GM23338 (cell line): ENCODE data around the gene RRP36.
A peak's percentile ranks its signal among the peaks of the same experiment; 100 is the strongest.

Source experiments
- CREB1 ChIP-seq: fragments of 250-450 bp; sonication (Bioruptor Pico); IDR thresholded peaks from 2 replicates; pipeline ENCODE4 v1.5.0; 2020; ENCODE audit warnings: low read depth, mild to moderate bottlenecking, moderate library complexity
- CTCF ChIP-seq, 2 experiments: fragments of 200-600 bp in 1 of 2; sonication (generic) in 1 of 2; conservative IDR thresholded peaks; 2 replicates each; pipeline versions ENCODE4 v1.5.1 to v1.6.1; 2016 to 2017; ENCODE audit warnings: antibody characterized with exemption in 2 of 2, low read depth in 2 of 2, mild to moderate bottlenecking in 2 of 2, moderate library complexity in 1 of 2
- ETS1 ChIP-seq: IDR thresholded peaks from 2 replicates; pipeline ENCODE4 v1.6.1; 2016; ENCODE audit warnings: antibody characterized with exemption
- EZH2 ChIP-seq: fragments of 200-600 bp; sonication (generic); IDR thresholded peaks from one replicate; pipeline ENCODE4 v1.8.0; 2017; ENCODE audit warnings: antibody characterized with exemption, mild to moderate bottlenecking, low read depth; ENCODE audit not compliant: unreplicated experiment
- EZH2phosphoT487 ChIP-seq: fragments of 200-600 bp; sonication (generic); IDR thresholded peaks from one replicate; pipeline ENCODE4 v1.8.1; 2018; ENCODE audit warnings: antibody characterized with exemption; ENCODE audit not compliant: unreplicated experiment
- JUNB ChIP-seq: IDR thresholded peaks from one replicate; pipeline ENCODE4 v1.6.1; 2016; ENCODE audit warnings: antibody characterized with exemption; ENCODE audit not compliant: unreplicated experiment
- NANOG ChIP-seq: IDR thresholded peaks from 2 replicates; pipeline ENCODE4 v1.6.1; 2016; ENCODE audit warnings: antibody characterized with exemption, borderline replicate concordance
- POLR2AphosphoS5 ChIP-seq: IDR thresholded peaks from 2 replicates; pipeline ENCODE4 v1.6.1; 2016; ENCODE audit warnings: antibody characterized with exemption, low read depth
- REST ChIP-seq: IDR thresholded peaks from one replicate; pipeline ENCODE4 v1.6.1; 2018; ENCODE audit warnings: antibody characterized with exemption; ENCODE audit not compliant: unreplicated experiment
- STAT1 ChIP-seq: IDR thresholded peaks from one replicate; pipeline ENCODE4 v1.6.1; 2016; ENCODE audit warnings: antibody characterized with exemption; ENCODE audit not compliant: unreplicated experiment
- ZNF114 ChIP-seq: fragments of 250-450 bp; sonication (Bioruptor Pico); IDR thresholded peaks from 2 replicates; pipeline ENCODE4 v1.5.0; 2020; ENCODE audit warnings: mild to moderate bottlenecking, moderate library complexity
- ZNF331 ChIP-seq: fragments of 250-450 bp; sonication (Bioruptor Pico); IDR thresholded peaks from 2 replicates; pipeline ENCODE4 v1.5.0; 2020; ENCODE audit warnings: low read depth, mild to moderate bottlenecking, moderate library complexity
- ZNF462 ChIP-seq: fragments of 250-450 bp; sonication (Bioruptor Pico); IDR thresholded peaks from 2 replicates; pipeline ENCODE4 v1.5.0; 2020; ENCODE audit warnings: mild to moderate bottlenecking, moderate library complexity

- TF ChIP-seq CTCF (conservative IDR thresholded peaks at IDR 0.05; ENCODE audit: low read depth in 2 of 2) (no peak), EZH2 (no peak), EZH2phosphoT487 (no peak), REST (no peak), ZNF114 (CRISPR knock-in tag) (no peak), POLR2AphosphoS5 (peak; percentile 85), ZNF331 (CRISPR knock-in tag) (no peak), NANOG (no peak), JUNB (no peak), STAT1 (no peak), CREB1 (peak; percentile 99), ZNF462 (no peak), ETS1 (peak; percentile 75; the same call in 1 of the 2 replicates)
Observed at GRCh38 chr6:43059168-43060033, 38.0 kb downstream of the RRP36 start, which contains the start of the genes KLC4 and MRPL2.
